GM12878 (cell line): ENCODE results near the gene SAP30L. TPM values are rescaled to one million over a fixed set of nuclear protein-coding genes. Genes with fewer than 3 reads are reported as not detected.

ENCODE experiments used
- ATAC-seq: fragments of 200-7000 bp; cut with Tn5 transposase; 3 replicates; pipeline ENCODE4 v1.9.1; 2020; ENCODE audit warnings: mild to moderate bottlenecking, moderate library complexity
- BruUV-seq: library from RNA; stranded (reverse); fragments of 400-500 nt; replicated peaks from 2 replicates; lab custom pipeline; 2021; lab: Mats Ljungman, UMichigan
- CTCF ChIA-PET: fragments of 300-600 bp; sonication (Branson Sonifier 250); formaldehyde crosslinking; extraction: SDS; loops from one replicate; lab custom pipeline; 2021; ENCODE audit warnings: inconsistent platforms; lab: Yijun Ruan, JAX
- POLR2A ChIA-PET: fragments of 350-600 bp; formaldehyde crosslinking; extraction: SDS; loops from one replicate; lab custom pipeline; 2021; ENCODE audit warnings: inconsistent platforms; lab: Charles Lee
- RAD21 ChIA-PET: fragments of 300-600 bp; sonication (Branson Sonifier 250); formaldehyde crosslinking; loops from one replicate; lab custom pipeline; 2023; ENCODE audit warnings: antibody characterized with exemption; ENCODE audit not compliant: unreplicated experiment; lab: Charles Lee
- SMC1A ChIA-PET: fragments of 300-600 bp; sonication (Branson Sonifier 250); formaldehyde crosslinking; loops from one replicate; lab custom pipeline; 2023; ENCODE audit not compliant: unreplicated experiment, uncharacterized antibody; lab: Charles Lee
- DNase-seq: peaks from one replicate; pipeline ENCODE4 v3.0.0-alpha.2; 2011; ENCODE audit warnings: low read depth, low spot score
- FAIRE-seq: peaks from 3 replicates; lab custom pipeline; 2011; peaks lifted over from hg19 to GRCh38; lab: Jason Lieb, UNC
- H2AFZ ChIP-seq: 2 replicates; pipeline ENCODE4 v1.6.0; 2011; ENCODE audit warnings: low read depth, low read length, control low read depth; ENCODE audit not compliant: control insufficient read depth
- H3K27ac ChIP-seq: 2 replicates; pipeline ENCODE4 v1.5.1; 2011; ENCODE audit warnings: control low read depth; ENCODE audit not compliant: control insufficient read depth, insufficient read depth
- H3K27me3 ChIP-seq, 2 experiments: replicated peaks in 1 of 2; 2 replicates each; pipeline versions ENCODE4 v1.6.0 to v1.6.1; 2011; ENCODE audit warnings: low read length in 1 of 2; ENCODE audit not compliant: control insufficient read depth in 2 of 2, insufficient read depth in 2 of 2
- H3K36me3 ChIP-seq, 2 experiments: 2 replicates each; pipeline ENCODE4 v1.5.1; 2011; ENCODE audit warnings: low read length in 1 of 2; ENCODE audit not compliant: control insufficient read depth in 2 of 2, insufficient read depth in 2 of 2
- H3K4me1 ChIP-seq: 2 replicates; pipeline ENCODE4 v1.6.1; 2011; ENCODE audit warnings: mild to moderate bottlenecking, low read length, moderate library complexity, mixed read lengths; ENCODE audit not compliant: control insufficient read depth, insufficient read depth
- H3K4me2 ChIP-seq: 2 replicates; pipeline ENCODE4 v1.6.0; 2011; ENCODE audit warnings: control low read depth; ENCODE audit not compliant: control insufficient read depth, insufficient read depth
- H3K4me3 ChIP-seq: fragments of 200-600 bp; sonication (generic); 2 replicates; pipeline ENCODE4 v1.5.1; 2016
- H3K79me2 ChIP-seq: 2 replicates; pipeline ENCODE4 v1.6.0; 2011; ENCODE audit warnings: low read length; ENCODE audit not compliant: control insufficient read depth, insufficient read depth
- H3K9ac ChIP-seq: 2 replicates; pipeline ENCODE4 v1.8.0; 2011; ENCODE audit warnings: low read length, control low read depth, mixed read lengths; ENCODE audit not compliant: control insufficient read depth, insufficient read depth
- H3K9me3 ChIP-seq: replicated peaks from 3 replicates; pipeline ENCODE4 v1.5.1; 2011; ENCODE audit warnings: mild to moderate bottlenecking, low read length; ENCODE audit not compliant: control insufficient read depth, insufficient read depth
- H4K20me1 ChIP-seq: 2 replicates; pipeline ENCODE4 v1.6.0; 2011; ENCODE audit not compliant: control insufficient read depth, insufficient read depth
- BCL11A ChIP-seq: IDR thresholded peaks from 2 replicates; pipeline ENCODE4 v1.6.1; 2011; ENCODE audit warnings: low read depth, low read length
- E2F4 ChIP-seq: IDR thresholded peaks from 2 replicates; pipeline ENCODE4 v1.6.1; 2012; ENCODE audit warnings: low read depth, low read length, improper control_type of control experiment
- ELK1 ChIP-seq: IDR thresholded peaks from 2 replicates; pipeline ENCODE4 v1.6.1; 2012; ENCODE audit warnings: low read depth, low read length, improper control_type of control experiment
- ETV6 ChIP-seq, 2 experiments: fragments of 450-650 bp in 1 of 2; IDR thresholded peaks in 1 of 2; conservative IDR thresholded peaks in 1 of 2; 2 replicates each; pipeline ENCODE4 v1.6.1; 2014; ENCODE audit warnings: antibody characterized with exemption in 1 of 2, borderline replicate concordance in 1 of 2, low read depth in 1 of 2, mild to moderate bottlenecking in 1 of 2, moderate library complexity in 1 of 2
- HSF1 ChIP-seq: fragments of 150-350 bp; IDR thresholded peaks from 2 replicates; pipeline ENCODE4 v1.6.1; 2014; ENCODE audit warnings: mild to moderate bottlenecking, low read depth, low read length
- JUNB ChIP-seq: IDR thresholded peaks from 2 replicates; pipeline ENCODE4 v1.6.1; 2016; ENCODE audit warnings: antibody characterized with exemption, mild to moderate bottlenecking
- MEF2B ChIP-seq: fragments of 450-650 bp; IDR thresholded peaks from 2 replicates; pipeline ENCODE4 v1.6.1; 2018; ENCODE audit warnings: mild to moderate bottlenecking, moderate library complexity; ENCODE audit not compliant: partially characterized antibody, poor library complexity, severe bottlenecking
- MLLT1 ChIP-seq: fragments of 450-650 bp; IDR thresholded peaks from 2 replicates; pipeline ENCODE4 v1.6.1; 2016; ENCODE audit warnings: mild to moderate bottlenecking
- NR2C2 ChIP-seq: IDR thresholded peaks from 2 replicates; pipeline ENCODE4 v1.6.1; 2011; ENCODE audit warnings: borderline replicate concordance, low read depth; ENCODE audit not compliant: control insufficient read depth, insufficient read length
- NRF1 ChIP-seq: conservative IDR thresholded peaks from 2 replicates; pipeline ENCODE4 v1.6.1; 2011; ENCODE audit warnings: mild to moderate bottlenecking, low read depth, low read length, improper control_type of control experiment
- RAD21 ChIP-seq: IDR thresholded peaks from 2 replicates; pipeline ENCODE4 v1.6.1; 2011; ENCODE audit warnings: mild to moderate bottlenecking, low read depth, low read length, moderate library complexity; ENCODE audit not compliant: insufficient read depth
- RELB ChIP-seq: fragments of 450-650 bp; IDR thresholded peaks from 2 replicates; pipeline ENCODE4 v1.6.1; 2017; ENCODE audit warnings: low read depth, mild to moderate bottlenecking, moderate library complexity
- SIN3A ChIP-seq: IDR thresholded peaks from 2 replicates; pipeline ENCODE4 v1.6.1; 2012; ENCODE audit warnings: low read depth, low read length, improper control_type of control experiment
- SP1 ChIP-seq: IDR thresholded peaks from one replicate; pipeline ENCODE4 v1.6.1; 2011; ENCODE audit warnings: low read depth, low read length
- SUPT20H ChIP-seq: IDR thresholded peaks from 2 replicates; pipeline ENCODE4 v1.6.1; 2011; ENCODE audit warnings: low read depth, mild to moderate bottlenecking, low read length, moderate library complexity, borderline replicate concordance; ENCODE audit not compliant: control insufficient read depth
- YBX1 ChIP-seq: fragments of 450-650 bp; IDR thresholded peaks from 2 replicates; pipeline ENCODE4 v1.6.1; 2016; ENCODE audit warnings: antibody characterized with exemption
- WGBS: methylation state at CpG from one replicate; pipeline ENCODE4 v1.1.6; 2016; ENCODE audit warnings: low lambda C conversion rate; ENCODE audit not compliant: insufficient replicate concordance, insufficient coverage; ENCODE audit errors: missing lambda C conversion rate; 5-methylcytosine and 5-hydroxymethylcytosine counted together
- in situ Hi-C: fragments of 300-500 bp; cut with MboI; formaldehyde crosslinking; loops from 9 replicates; pipeline ENCODE4 v1.14.3; 2018; ENCODE audit warnings: mixed read lengths
- intact Hi-C: fragments of 100-400 bp; cut with micrococcal nuclease; formaldehyde crosslinking; loops from one replicate; pipeline ENCODE4 v1.14.2; 2022; ENCODE audit not compliant: unreplicated experiment
- polyA plus RNA-seq, 11 experiments: library from polyadenylated mRNA; depleted of rRNA in 4 of 11; unstranded in 6 of 11; stranded (reverse) in 5 of 11; fragments of >200 nt; fragmentation: Nextera tagmentation in 4 of 11; fragmentation: Illumina TruSeq in 1 of 11; extraction: Ambion mirVana in 4 of 11; extraction: Trizol in 1 of 11; gene quantifications; 1 replicate in 1 of 11; 2 replicates in 10 of 11; pipeline versions ENCODE4 v1.2.1 to v1.2.3, GENCODE V29; 2011 to 2016; ENCODE audit warnings: inconsistent platforms in 2 of 11, missing spikeins in 2 of 11, low read depth in 1 of 11
- total RNA-seq, 4 experiments: library from RNA; depleted of rRNA in 3 of 4; stranded (reverse); fragments of >200 nt in 3 of 4; fragmentation: Illumina TruSeq in 1 of 4; extraction: Trizol in 1 of 4; gene quantifications; 2 replicates each; pipeline versions ENCODE4 v1.2.1 to v1.2.3, GENCODE V29; 2013 to 2021

The SAP30L gene
- total and polyA plus RNA-seq, 10 of the 15 experiments (the other 5 are each of a cell fraction or from before 2014, with no cell fraction given), result 2.4 to 36.8 (median 15.7) TPM

GRCh38 chr5:154485850-154486426 lies 40.1 kb downstream of the SAP30L start:
- H3K9me3 ChIP-seq, result no peaks in the 10 kb centered on the region; the same call in none of the 3 replicates
- H3K27me3 ChIP-seq, result peaks cover 20 to 25% of the 10 kb centered on the region in 2 experiments
- ATAC-seq (no peak), DNase-seq (no peak), FAIRE-seq (no peak)
- intact Hi-C loops (no loop called here), in situ Hi-C loops (no loop called here)
- no peak overlapping the region for H3K4me2 ChIP-seq
- H3K4me3 ChIP-seq, result no peak overlapping the region
- CTCF ChIA-PET, result interaction anchor here (2.6 kb wide), 1 partner anchor 35 kb away, joined by 10 read pairs; no protein-coding TSS in a partner anchor
- POLR2A ChIA-PET, result interaction anchor here (0.7 kb wide), 1 partner anchor 510 kb away, joined by 3 read pairs; no protein-coding TSS in a partner anchor
- no peaks in the 10 kb centered on the region for H3K79me2 ChIP-seq
- RAD21 ChIA-PET, result interaction anchor here (2.1 to 2.4 kb wide), 2 partner anchors 17 to 18 kb away, joined by 8 to 10 read pairs; no protein-coding TSS in a partner anchor
- H3K36me3 ChIP-seq, result no peaks in the 10 kb centered on the region
- no peak overlapping the region for H3K27ac ChIP-seq
- H2AFZ ChIP-seq, result no peak overlapping the region
- TF ChIP-seq RELB (no peak), BCL11A (no peak), SIN3A (no peak), MLLT1 (no peak), E2F4 (no peak), YBX1 (no peak), NR2C2 (no peak), ELK1 (no peak), ETV6 (conservative IDR thresholded peaks at IDR 0.05 in 1 of 2, IDR thresholded peaks at IDR 0.05 in 1 of 2; ENCODE audit: borderline replicate concordance in 1 of 2, low read depth in 1 of 2) (no peak), NRF1 (no peak), SUPT20H (no peak), MEF2B (no peak), SP1 (no peak), RAD21 (no peak), JUNB (no peak), HSF1 (no peak)
- no TSS peak for BruUV-seq
- SMC1A ChIA-PET, result interaction anchor here (0.9 kb wide), 1 partner anchor 10 kb away, joined by 3 read pairs; no protein-coding TSS in a partner anchor
- peaks cover 22% of the 10 kb centered on the region for H3K4me1 ChIP-seq
- WGBS, result 51% methylated on average over 6 of the region's 6 CpGs
- no peak overlapping the region for H3K9ac ChIP-seq
- no peaks in the 10 kb centered on the region for H4K20me1 ChIP-seq
